ENCODE results near the gene BCL10.

GRCh38 chr1:85311818-85312217 lies 35.4 kb upstream of the BCL10 start:
- TF ChIP-seq CTCF (IDR thresholded peaks at IDR 0.05; ENCODE audit: poor library complexity, severe bottlenecking) = no peak
- TF ChIP-seq SMC3 (conservative IDR thresholded peaks at IDR 0.05; ENCODE audit: poor library complexity) = no peak
